Inflammatory macrophage treated with lipopolysaccharide for 1 hour (primary cell): ENCODE results near the gene FTL.
A peak's percentile ranks its signal among the peaks of the same experiment; 100 is the strongest.
"Not testable (repeated sequence)": the region's sequence is repeated elsewhere in the genome, so short reads cannot be mapped to it uniquely, and the experiment has no call there.

ENCODE experiments used
- DNase-seq, 2 donors: peaks; one replicate each; pipeline ENCODE4 v3.0.0-alpha.2; 2020 to 2022

Gene FTL

GRCh38 chr19:48965040-48965805 is at the start of gene FTL:
Gene FTL (plus strand): TSS chr19:48965309. CDS start chr19:48965508, 199 bp downstream.
- DNase-seq: peak; percentile 97 to 98

GRCh38 chr19:48915757-48916156 is 49.4 kb upstream of the FTL start:
- no peak for DNase-seq

DNA sequence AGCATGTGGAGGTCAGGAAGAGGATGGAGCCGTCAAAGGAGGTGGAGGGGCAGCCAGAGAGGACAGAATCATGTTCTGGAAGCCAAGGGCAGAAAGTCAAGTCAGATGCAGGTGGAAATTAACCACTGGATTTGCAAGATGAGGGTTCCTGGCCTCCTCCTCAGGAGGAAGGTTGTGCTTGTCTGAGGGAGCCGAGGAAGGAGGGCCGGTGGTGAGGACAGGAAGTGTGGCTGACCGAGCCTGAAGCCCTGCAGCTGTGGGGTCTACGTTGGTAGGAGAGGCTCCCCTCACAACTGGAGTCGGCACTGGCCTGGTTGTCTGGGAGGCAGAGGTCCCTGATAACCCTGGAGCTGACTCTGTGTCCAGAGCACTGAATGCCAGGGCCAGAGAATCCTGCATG is 47.0 kb upstream of the FTL start:
- DNase-seq: no peak

DNA sequence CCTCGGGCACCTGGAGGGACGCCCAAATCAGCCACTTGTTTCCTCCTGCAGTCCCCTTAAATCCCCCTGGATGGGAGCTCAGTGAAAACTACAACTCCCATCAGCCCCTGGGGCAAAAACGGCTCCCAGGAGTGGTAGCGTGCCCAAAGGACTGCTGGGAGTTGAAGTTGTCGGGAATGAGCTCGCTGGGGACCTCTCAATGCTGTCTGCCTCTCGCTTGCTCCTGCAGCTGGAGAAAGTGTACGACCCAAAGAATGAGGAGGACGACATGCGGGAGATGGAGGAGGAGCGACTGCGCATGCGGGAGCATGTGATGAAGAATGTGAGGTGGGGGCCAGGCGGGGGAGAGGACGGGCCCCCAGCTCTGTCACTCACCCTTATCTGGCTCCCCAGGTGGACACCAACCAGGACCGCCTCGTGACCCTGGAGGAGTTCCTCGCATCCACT is 46.3 kb upstream of the FTL start:
- DNase-seq: no peak

GRCh38 chr19:48919271-48919670 is 45.8 kb upstream of the FTL start:
- DNase-seq: not testable (repeated sequence)

- DNase-seq: no peak
Observed at GRCh38 chr19:48920949-48921348, 44.2 kb upstream of the FTL start.

GRCh38 chr19:48921721-48922500 is 43.2 kb upstream of the FTL start:
- no peak for DNase-seq

GRCh38 chr19:48922548-48923490 is 42.3 kb upstream of the FTL start:
- no peak for DNase-seq

DNA sequence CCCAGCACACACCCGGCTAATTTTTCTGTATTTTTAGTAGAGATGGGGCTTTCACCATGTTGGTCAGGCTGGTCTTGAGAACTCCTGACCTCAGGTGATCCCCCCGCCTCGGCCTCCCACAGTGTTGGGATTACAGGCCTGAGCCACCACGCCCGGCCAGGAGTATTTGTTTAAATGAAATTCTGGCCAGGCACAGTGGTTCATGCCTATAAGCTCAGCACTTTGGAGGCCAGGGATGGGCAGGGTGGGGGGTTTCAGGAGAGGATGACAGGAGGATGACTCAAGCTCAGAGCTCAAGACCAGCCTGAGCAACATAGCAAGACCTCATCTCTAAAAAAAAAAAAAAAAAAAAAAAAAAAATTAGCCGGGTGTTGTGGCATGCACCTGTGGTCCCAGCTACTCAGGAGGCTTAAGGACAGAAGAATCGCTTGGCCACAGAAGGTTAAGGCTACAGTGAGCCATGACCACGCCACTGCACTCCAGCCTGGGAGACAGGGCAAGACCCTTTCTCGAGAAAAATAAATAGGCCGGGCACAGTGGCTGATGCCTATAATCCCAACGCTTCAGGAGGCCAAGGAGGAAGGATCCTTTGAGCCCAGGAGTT is 39.8 kb upstream of the FTL start:
- DNase-seq: peak in 1 of 2 donors; percentile 57

DNA sequence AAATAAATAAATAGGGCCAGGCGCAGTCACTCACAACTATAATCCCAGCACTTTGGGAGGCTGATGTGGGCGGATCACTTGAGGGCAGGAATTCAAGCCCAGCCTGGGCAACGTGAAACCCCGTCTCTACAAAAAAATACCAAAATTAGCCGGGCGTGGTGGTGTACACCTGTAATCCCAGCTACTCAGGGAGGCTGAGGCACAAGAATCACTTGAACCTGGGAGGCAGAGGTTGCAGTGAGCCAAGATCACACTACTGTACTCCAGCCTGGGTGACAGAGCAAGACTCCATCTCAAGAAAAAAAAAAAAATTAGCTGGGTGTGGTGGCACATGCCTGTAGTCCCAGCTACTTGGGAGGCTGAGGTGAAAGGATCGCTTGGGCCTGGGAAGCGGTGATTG is 39.2 kb upstream of the FTL start:
- not testable (repeated sequence) for DNase-seq

- DNase-seq: peak; percentile 89 to 99
Observed at GRCh38 chr19:48926909-48927308, 38.2 kb upstream of the FTL start.

GRCh38 chr19:48927692-48928091 is 37.4 kb upstream of the FTL start:
- DNase-seq: peak in 1 of 2 donors; percentile 29

GRCh38 chr19:48928164-48929025 is 36.7 kb upstream of the FTL start:
- no peak for DNase-seq

DNA sequence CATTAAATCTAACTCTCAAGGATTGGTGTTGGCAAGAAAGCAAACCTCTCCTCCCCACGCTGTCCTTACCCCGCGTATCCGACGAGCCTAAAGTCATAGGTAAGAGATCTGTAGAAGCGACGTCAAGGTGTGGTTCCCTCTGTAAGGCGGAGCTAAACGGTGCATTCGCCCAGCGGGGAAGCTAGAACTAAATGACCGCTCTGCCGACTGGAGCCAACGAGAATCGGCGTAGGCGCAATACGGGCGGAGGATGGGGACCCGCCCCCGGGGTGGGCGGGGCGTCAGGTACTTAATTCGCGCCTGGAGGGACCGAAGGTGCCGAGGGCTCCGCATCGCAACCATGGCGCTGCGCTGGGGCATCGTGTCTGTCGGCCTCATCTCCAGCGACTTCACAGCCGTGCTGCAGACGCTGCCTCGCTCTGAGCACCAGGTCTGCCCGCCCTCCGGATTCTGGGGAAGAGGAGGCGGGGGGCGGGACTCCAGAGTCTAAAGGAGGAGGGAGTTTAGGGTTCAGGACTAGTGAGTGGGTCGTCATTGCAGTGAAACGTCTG is 31.7 kb upstream of the FTL start, which contains the start of gene DHDH:
Gene DHDH (plus strand): TSS at position 318 of the 551 bp plus-strand sequence. CDS start 23 bp downstream, at position 341.
- peak; percentile 65 to 69 for DNase-seq

DNA sequence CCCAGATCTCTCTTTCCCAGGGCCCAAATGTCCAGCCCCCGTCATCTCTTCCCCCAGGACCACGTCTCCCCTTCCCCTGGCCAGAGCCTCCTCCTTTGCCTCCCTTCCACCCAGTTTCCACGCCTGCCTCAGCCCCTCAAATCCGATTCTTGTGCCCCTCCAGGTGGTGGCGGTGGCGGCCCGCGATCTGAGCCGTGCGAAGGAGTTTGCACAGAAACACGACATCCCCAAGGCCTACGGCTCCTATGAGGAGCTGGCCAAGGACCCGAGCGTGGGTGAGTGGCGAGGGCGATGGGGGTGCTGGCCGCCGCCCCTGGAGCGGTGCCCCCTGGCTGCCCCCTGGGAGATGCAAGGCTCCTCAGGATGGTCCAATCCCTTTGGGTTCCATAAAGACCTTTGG is 30.3 kb upstream of the FTL start:
- no peak for DNase-seq

GRCh38 chr19:48935864-48936263 is 29.2 kb upstream of the FTL start:
- no peak for DNase-seq

DNA sequence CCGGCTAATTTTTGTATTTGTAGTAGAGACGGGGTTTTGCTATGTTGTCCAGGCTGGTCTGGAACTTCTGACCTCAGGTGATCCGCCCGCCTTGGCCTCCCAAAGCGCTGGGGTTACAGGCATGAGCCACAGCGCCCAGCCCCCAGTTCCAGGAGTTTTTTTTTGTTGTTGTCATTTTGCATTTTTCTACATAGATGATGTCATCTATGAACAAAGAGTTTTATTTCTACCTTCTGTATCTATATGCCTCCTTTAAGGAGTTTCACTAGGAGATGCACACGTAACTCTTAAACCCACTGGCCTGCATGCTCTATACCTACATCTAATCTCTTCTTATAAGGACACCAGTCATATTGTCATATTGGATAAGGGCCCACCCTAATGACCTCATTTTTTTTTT is 26.9 kb upstream of the FTL start:
- DNase-seq: no peak

DNA sequence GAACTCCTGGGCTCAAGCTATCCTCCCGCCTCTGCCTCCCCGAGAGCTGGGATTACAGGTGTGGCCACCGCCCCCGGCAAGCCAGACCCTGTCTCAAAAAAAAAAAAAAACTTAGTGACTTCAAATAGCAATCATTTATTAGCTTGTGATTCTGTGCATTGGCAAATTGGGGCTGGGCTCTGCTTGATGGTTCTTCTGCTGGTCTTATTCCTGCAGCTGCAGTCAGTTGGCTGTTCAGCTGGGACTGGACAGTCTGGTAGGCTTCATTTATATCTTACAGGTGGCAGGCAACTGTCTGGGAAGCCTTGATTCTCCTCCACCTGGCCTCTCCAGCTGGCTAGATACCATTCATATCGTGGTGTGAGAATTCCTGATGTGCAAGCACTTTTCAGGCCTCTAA is 24.2 kb upstream of the FTL start:
- DNase-seq: no peak

GRCh38 chr19:48943081-48943480 is 22.0 kb upstream of the FTL start:
- DNase-seq: no peak

GRCh38 chr19:48945415-48945814 is 19.7 kb upstream of the FTL start:
- no peak for DNase-seq

- DNase-seq: no peak
Observed at GRCh38 chr19:48945817-48946216, 19.3 kb upstream of the FTL start.
